Measurements from ENCODE around the gene ABLIM3.

ABLIM3 gene

GRCh38 chr5:149133795-149134777 is 7.2 kb upstream of the ABLIM3 start:
- DNase-seq = no peak

DNA sequence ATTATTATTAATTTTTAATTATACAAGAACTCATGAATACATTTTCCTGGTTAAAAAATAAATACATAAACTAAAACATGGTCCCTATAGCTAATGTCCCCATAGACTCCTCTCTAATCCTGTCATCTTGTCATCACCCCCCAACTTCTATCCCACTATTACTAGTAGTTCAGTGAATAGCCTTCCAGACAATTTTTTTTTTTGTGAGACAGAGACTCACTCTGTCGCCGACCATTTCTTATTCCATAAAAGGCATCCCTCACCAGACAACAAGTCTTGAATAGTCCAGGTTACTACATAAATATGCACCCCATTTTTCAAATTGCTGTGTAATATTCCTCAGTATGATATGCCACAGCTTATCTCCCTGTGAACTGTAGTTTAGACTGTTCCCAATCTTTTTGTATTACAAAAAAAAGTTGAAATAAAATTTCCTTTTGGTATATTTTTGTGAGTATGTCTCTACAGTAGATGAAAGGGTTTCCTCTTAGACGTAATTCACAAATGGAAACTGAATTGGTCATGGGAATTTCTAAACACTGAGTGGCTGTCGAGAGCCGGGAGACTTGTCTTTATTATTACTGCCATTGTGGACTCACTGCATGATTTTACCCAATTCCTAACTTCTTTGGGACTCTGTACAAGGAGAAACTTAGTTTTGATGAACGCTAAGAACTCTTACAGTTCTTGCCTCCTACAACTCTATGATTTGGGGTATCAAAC is 6.4 kb upstream of the ABLIM3 start:
- no peak for DNase-seq

- no peak for DNase-seq
Measured at GRCh38 chr5:149135536-149136201, 5.6 kb upstream of the ABLIM3 start.

DNA sequence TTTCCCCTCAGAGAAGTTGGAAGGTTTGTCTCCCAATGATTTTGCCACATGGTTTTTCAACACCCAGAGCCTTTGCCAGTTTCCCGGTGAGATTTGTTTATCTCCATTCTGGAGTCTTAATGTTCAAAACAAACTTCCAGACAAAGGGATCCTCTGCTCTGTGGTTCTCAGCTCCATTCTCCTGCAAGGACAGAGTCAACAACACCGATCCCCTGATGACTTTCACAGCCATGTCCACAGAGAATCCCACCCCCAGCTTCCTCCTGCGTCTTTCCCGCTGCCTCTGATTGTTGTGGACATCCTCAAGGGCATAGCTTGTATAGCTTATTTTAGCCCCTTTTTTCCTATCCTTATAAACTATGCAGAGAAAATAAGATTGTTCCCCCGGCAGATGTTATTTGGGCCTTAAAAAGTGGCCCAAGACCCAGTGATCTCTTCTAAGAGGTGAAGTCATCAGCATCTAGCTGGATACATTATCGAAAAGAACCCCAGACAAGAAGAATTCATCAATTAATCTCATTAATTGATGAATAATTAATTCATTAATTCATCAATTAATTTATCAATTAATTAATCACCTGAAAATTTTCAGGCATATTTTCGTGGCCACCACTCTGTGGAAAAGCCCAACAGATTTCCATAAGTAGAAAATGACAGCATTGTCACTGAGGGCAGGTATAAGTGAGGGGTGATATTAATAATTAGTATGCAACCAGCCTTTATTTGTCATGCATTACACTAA is 2.9 kb upstream of the ABLIM3 start:
- DNase-seq = no peak

GRCh38 chr5:149140197-149141002 is 893 bp upstream of the ABLIM3 start:
- DNase-seq = peak in 1 of 3 experiments; percentile 69

DNA sequence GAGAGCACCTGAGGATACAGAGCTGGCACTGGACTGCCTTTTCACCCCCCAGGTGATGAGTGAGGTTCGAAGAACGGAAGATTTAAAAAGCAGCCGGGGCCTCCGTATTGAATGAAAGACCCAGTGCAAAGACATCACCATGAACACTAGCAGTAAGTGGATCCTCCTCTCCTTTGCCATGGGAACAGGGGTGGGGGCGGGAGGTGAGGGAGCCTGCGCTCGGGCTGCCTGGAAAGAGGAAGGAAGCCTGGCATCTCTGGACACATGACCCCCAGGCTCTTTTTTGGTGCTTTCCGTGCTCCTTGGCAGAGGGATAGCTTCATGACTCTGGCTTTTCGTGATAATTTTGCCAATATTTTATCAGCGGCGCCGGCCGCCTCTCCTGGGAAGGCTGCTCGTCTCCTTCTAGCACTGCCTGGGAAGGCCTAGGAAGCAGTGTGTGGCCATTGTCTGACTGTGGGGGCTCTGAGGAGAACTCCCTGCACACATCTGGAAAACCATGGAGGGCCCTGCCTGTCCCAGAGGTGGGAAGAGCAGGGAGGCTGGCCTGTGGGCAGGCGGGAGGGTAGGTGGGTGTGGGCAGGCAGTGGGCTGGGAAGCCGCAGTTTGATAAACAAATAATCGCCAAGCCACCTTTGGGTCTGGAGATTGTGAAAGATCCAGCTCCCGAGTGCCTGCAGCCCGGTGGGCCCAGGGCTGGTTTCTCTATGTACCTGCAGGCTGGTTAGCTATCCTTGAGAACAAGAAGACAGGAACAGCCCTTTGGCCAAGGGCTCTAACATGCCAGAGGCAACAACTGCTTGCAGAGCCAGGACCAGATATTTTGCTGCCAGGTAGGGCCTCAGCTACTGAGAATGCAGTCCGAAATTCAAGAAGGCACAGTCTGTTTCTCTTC is 911 bp downstream of the ABLIM3 start:
- DNase-seq = peak; percentile 55 to 71 (median 70)

GRCh38 chr5:149143470-149143869 is 2.2 kb downstream of the ABLIM3 start:
- DNase-seq = no peak

GRCh38 chr5:149144637-149145036 is 3.3 kb downstream of the ABLIM3 start:
- no peak for DNase-seq

DNA sequence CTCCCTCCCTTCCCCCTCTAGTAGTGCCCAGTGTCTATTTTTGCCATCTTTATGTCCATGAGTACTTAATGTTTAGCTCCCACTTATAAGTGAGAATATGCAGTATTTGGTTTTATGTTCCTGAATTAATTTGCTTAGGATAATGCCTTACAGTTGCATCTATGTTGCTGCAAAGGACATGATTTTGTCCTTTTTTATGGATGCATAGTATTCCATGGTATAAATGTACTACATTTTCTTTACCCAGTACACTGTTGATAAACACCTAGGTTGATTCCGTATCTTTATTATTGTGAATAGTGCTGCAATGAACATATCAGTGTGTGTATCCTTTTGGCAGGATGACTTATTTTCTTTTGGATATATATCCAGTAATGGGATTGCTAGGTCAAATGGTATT is 3.8 kb downstream of the ABLIM3 start:
- DNase-seq = no peak

GRCh38 chr5:149147676-149148075 is 6.4 kb downstream of the ABLIM3 start:
- DNase-seq = no peak

GRCh38 chr5:149149942-149150341 is 8.6 kb downstream of the ABLIM3 start:
- DNase-seq = no peak

DNA sequence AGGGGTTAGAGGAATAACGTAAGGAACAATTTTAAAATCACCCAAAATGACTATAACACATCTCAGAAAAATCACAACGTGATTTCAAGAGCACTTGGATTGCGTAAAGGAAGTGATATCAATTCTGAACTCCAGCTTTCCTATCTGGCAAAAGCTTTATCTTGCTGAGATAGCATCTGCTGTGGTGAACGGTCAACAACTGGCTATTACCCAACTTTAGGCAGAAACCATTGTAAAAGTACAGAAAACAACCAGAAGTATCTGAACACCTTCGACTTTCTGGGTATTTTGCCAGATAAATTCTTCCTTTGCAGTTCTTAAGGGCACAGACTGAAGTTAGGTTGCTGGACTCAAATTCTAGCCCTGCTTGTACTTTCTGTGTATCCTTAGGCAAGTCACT is 9.2 kb downstream of the ABLIM3 start:
- DNase-seq = no peak

GRCh38 chr5:149151717-149152116 is 10.4 kb downstream of the ABLIM3 start:
- DNase-seq = no peak

DNA sequence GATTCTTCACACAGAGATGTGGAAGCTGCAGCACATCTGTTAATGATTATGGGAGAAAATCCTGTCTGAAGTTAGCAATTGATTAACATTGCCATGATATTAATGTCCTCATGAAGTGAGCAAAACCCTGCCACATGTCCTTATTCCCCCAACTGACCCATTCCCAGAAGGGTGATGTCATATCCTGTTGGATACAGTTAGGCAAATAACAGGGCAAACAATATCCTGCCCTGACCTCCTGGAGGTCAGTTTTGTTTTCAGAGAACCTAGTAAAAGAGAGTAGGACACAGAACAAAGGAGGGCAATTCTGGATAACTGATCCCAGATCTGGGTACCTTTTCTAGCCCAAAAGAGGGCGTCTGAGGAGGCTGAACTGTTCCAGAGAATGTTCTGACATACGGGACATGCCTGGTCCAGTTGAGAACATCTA is 11.0 kb downstream of the ABLIM3 start:
- DNase-seq = peak in 1 of 3 experiments; percentile 2

DNA sequence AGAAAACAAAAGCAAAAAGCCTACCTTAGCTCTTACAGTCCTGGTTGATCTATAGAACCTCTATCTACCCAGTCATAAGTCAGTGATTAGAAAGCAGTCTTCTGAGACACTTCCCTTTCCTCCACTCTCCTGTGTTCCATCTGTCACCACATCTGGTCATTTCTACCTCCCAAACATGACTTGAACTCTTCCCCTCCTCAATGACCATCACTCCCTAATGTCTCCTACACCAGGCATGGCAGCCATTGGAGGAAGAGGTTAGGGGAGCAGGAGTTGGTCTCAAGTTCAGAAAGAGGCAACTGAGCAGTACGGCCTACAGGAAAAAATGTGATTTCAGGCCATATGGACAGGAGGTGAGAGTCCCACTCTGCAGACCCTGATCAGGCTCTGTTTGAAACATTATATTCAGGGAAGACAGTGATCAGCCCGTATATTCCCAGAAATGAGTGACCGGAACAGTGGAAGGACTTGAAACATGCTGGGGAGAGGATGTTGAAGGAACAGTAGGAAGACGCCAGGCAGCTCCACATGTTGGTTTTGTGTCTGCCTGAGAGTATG is 12.0 kb downstream of the ABLIM3 start:
- no peak for DNase-seq

GRCh38 chr5:149153751-149154610 is 12.7 kb downstream of the ABLIM3 start:
- peak; percentile 56 to 93 (median 77) for DNase-seq

DNA sequence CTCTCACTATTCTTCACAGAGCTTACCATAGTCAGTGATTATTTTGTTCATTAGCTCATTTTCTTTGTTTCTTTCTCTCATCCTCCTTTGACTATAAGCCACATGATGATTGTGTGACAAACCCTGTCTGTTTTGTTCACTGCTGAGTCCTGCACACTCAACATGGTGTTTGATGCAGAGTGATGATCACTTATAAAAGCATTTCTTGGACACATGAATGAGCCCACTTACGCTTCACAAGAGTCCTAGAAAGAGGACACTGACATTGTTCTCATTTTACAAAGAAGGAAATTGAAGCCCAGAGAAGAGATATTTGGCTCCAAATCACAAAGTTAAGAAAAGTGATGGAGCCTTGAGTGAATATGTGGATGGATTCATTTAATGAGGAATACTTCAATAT is 13.4 kb downstream of the ABLIM3 start:
- DNase-seq = peak in 2 of 3 experiments; percentile 19 to 87

- DNase-seq = peak in 1 of 3 experiments; percentile 24
Measured at GRCh38 chr5:149156435-149157083, 15.3 kb downstream of the ABLIM3 start.

DNA sequence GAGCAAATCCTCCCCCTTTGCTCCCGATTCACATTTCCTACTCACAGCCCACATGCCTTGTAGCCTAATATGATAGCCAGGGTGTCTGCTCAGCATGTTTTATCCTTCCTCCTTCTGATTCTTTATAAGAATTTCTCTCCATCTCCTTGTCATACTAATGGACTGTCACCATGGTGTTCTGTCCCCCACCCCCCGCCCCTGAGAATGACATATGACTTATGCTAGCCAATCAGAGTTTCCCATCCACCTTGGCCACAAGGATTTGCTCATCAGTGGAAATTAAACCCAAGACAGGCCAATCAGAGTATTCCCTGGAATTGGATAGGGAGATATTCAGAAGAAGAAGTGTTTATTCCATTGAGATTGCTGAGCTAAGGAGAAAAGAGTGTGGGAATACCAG is 16.0 kb downstream of the ABLIM3 start:
- peak in 2 of 3 experiments; percentile 48 to 75 for DNase-seq
